Heart right ventricle (tissue), 16 donors: Measurements from ENCODE around the gene ITM2B. TPM values are rescaled to one million over a fixed set of nuclear protein-coding genes. Genes with fewer than 3 reads are reported as not detected.
A peak's percentile ranks its signal among the peaks of the same experiment; 100 is the strongest.

Experiments
- ATAC-seq, 8 donors: fragments of 200-7000 bp; cut with Tn5 transposase; one replicate each; pipeline ENCODE4 v1.9.1; 2020; ENCODE audit warnings: mild to moderate bottlenecking in 8 of 8, moderate library complexity in 8 of 8, moderate number of reproducible peaks in 1 of 8
- DNase-seq, 2 donors: peaks; one replicate each; pipeline ENCODE4 v3.0.0-alpha.2; 2020
- H3K27ac ChIP-seq, 10 donors: fragments of 200-600 bp; sonication (generic) in 2 of 10; one replicate each; pipeline versions ENCODE4 v1.5.0 to v1.8.0; 2020 to 2022; ENCODE audit warnings: mild to moderate bottlenecking in 3 of 10
- H3K27me3 ChIP-seq, 7 donors: fragments of 200-600 bp; one replicate each; pipeline ENCODE4 v1.8.0; 2021 to 2022; ENCODE audit warnings: mild to moderate bottlenecking in 2 of 7
- H3K36me3 ChIP-seq, 9 donors: fragments of 200-600 bp; sonication (generic) in 1 of 9; one replicate each; pipeline versions ENCODE4 v1.5.0 to v1.8.0; 2020 to 2022; ENCODE audit warnings: mild to moderate bottlenecking in 2 of 9
- H3K4me1 ChIP-seq, 9 donors: fragments of 200-600 bp; sonication (generic) in 1 of 9; one replicate each; pipeline versions ENCODE4 v1.5.0 to v1.8.0; 2020 to 2022; ENCODE audit warnings: mild to moderate bottlenecking in 4 of 9
- H3K4me3 ChIP-seq, 10 donors: fragments of 200-600 bp; sonication (generic) in 2 of 10; one replicate each; pipeline versions ENCODE4 v1.5.0 to v1.8.0; 2020 to 2022; ENCODE audit warnings: mild to moderate bottlenecking in 7 of 10, moderate library complexity in 2 of 10
- H3K9me3 ChIP-seq, 11 donors: fragments of 200-600 bp in 10 of 11; sonication (generic) in 2 of 11; one replicate each; pipeline versions ENCODE4 v1.5.0 to v1.8.0; 2013 to 2022; ENCODE audit warnings: mild to moderate bottlenecking in 2 of 11, control low read depth in 1 of 11, moderate library complexity in 1 of 11
- CTCF ChIP-seq, 9 donors: fragments of 200-600 bp; sonication (generic) in 2 of 9; IDR thresholded peaks; one replicate each; pipeline versions ENCODE4 v1.5.0 to v1.8.0; 2021 to 2022; ENCODE audit warnings: antibody characterized with exemption in 9 of 9, mild to moderate bottlenecking in 5 of 9, moderate library complexity in 1 of 9
- WGBS, 2 donors: extraction: QIAGEN DNeasy Blood & Tissue Kit; methylation state at CpG; one replicate each; pipeline ENCODE4 v1.1.7; 2013; ENCODE audit warnings: inconsistent platforms in 1 of 2; 5-methylcytosine and 5-hydroxymethylcytosine counted together
- intact Hi-C, 10 donors: fragments of 100-400 bp; cut with DNase I; formaldehyde crosslinking; loops; one replicate each; pipeline versions ENCODE4 v1.11.1 to v1.14.2; 2022
- polyA plus RNA-seq, 2 donors: library from polyadenylated mRNA; stranded (reverse); fragments of 200-250 nt; gene quantifications; one replicate each; pipeline ENCODE4 v1.2.3, GENCODE V29; 2013
- total RNA-seq, 10 donors: library from RNA; stranded (reverse); fragmentation: NEBNext Ultra II Directional in 3 of 10; extraction: Animal tissue kit (Norgen Biotek cat#: 25700) in 3 of 10; gene quantifications; one replicate each; pipeline versions ENCODE4 v1.2.1 to v1.2.4, GENCODE V29; 2021 to 2023
- donor health status: Arrhythmogenic right ventricular cardiomyopathy.
- donor health status: ischemic (EF 13 %, LVEDD 7.1; RV severe dilation, severe dysfunction).
- donor health status: healthy with polysubstance abuse.
- donor health status: DM: no; HTN: yes; CAD: no.
- donor health status: DM: no; HTN: no; CAD: no.
- donor health status: ischemic (EF 25% LVEDD 6.9; RV normal size, moderate dysfunction).
- donor health status: ischemic (EF 25% LVEDD 5.7; RV mildly dilated, moderate dysfunction).
- donor health status: healthy.
- donor health status: DM: yes; HTN: yes; CAD: no.
- donor health status: Ischemic cardiomyopathy.
- donor health status: ischemic (EF 35%, LVEDD 5.7; RV mildly dilated, moderate dysfunction).
- donor health status: nonischemic (EF 11% LVEDD 7.7; RV severe dilation, severe dysfunction).
- donor health status: DM: yes; HTN: yes; CAD: no.
- donor health status: PGD.
- donor health status: ischemic (EF 29% LVEDD 5.4; RV normal size, mild dysfunction).
- donor health status: nonischemic (EF 23%, LVEDD 6.1; RV moderate dilation, normal function).

Gene ITM2B
- total and polyA plus RNA-seq, 12 donors: 272 to 636 (median 507) TPM

- no peak overlapping the region for H3K27ac ChIP-seq
- no peak for TF ChIP-seq CTCF (IDR thresholded peaks at IDR 0.05)
- intact Hi-C loops: no loop called here
- H3K36me3 ChIP-seq: peaks cover 0 to 97% (median 70%) of the 10 kb centered on the region in 9 donors
- no peak overlapping the region for H3K4me3 ChIP-seq
- ATAC-seq: no peak
- DNase-seq: no peak
- no peaks in the 10 kb centered on the region for H3K9me3 ChIP-seq
- H3K4me1 ChIP-seq: peaks cover 3 to 49% (median 35%) of the 10 kb centered on the region in 9 donors
- H3K27me3 ChIP-seq: no peaks in the 10 kb centered on the region
These were observed 25.0 kb downstream of the ITM2B start for GRCh38 chr13:48258002-48258401.

GRCh38 chr13:48258430-48258829 lies 25.4 kb downstream of the ITM2B start:
- Histone ChIP-seq H3K36me3 (peaks cover 0 to 100% (median 74%) of the 10 kb centered on the region in 9 donors), H3K4me3 (no peak overlapping the region), H3K4me1 (peaks cover 3 to 45% (median 32%) of the 10 kb centered on the region in 9 donors), H3K9me3 (no peaks in the 10 kb centered on the region), H3K27me3 (no peaks in the 10 kb centered on the region), H3K27ac (no peak overlapping the region)
- DNase-seq: no peak
- no peak for ATAC-seq
- 88 to 93% methylated on average over 3 of the region's 3 CpGs for WGBS, 2 donors
- no peak for TF ChIP-seq CTCF (IDR thresholded peaks at IDR 0.05)
- intact Hi-C loops: no loop called here

- H3K4me1 ChIP-seq: peaks cover 0 to 40% (median 12%) of the 10 kb centered on the region in 9 donors
- no peaks in the 10 kb centered on the region for H3K27me3 ChIP-seq
- peaks cover 0 to 100% (median 77%) of the 10 kb centered on the region in 9 donors for H3K36me3 ChIP-seq
- DNase-seq (no peak), ATAC-seq (no peak)
- intact Hi-C loops: no loop called here
- WGBS, 2 donors: 86 to 93% methylated on average over 4 of the region's 4 CpGs
- H3K4me3 ChIP-seq: no peak overlapping the region
- no peak for TF ChIP-seq CTCF (IDR thresholded peaks at IDR 0.05)
- H3K27ac ChIP-seq: no peak overlapping the region
- H3K9me3 ChIP-seq: no peaks in the 10 kb centered on the region
These were observed 28.0 kb downstream of the ITM2B start for GRCh38 chr13:48260970-48261369.

GRCh38 chr13:48263196-48263595 lies 30.2 kb downstream of the ITM2B start:
- Histone ChIP-seq H3K9me3 (no peaks in the 10 kb centered on the region), H3K27me3 (no peaks in the 10 kb centered on the region), H3K36me3 (peaks cover 0 to 95% (median 56%) of the 10 kb centered on the region in 9 donors), H3K4me1 (peaks cover 0 to 39% (median 12%) of the 10 kb centered on the region in 9 donors), H3K4me3 (no peak overlapping the region), H3K27ac (no peak overlapping the region)
- 92 to 100% methylated on average over 1 of the region's 1 CpG for WGBS, 2 donors
- intact Hi-C loops: no loop called here
- ATAC-seq: peak in 1 of 8 donors; percentile 20
- no peak for DNase-seq
- TF ChIP-seq CTCF (IDR thresholded peaks at IDR 0.05): no peak
